GM12801 (cell line): ENCODE results near the gene FANCE.

Experiments
- TF ChIP-seq, protein P1 (sequence below): IDR thresholded peaks from one replicate; pipeline ENCODE4 v1.5.1; 2011; ENCODE audit warnings: control low read depth; ENCODE audit not compliant: insufficient read length; ENCODE audit errors: extremely low read depth

FANCE gene

DNA sequence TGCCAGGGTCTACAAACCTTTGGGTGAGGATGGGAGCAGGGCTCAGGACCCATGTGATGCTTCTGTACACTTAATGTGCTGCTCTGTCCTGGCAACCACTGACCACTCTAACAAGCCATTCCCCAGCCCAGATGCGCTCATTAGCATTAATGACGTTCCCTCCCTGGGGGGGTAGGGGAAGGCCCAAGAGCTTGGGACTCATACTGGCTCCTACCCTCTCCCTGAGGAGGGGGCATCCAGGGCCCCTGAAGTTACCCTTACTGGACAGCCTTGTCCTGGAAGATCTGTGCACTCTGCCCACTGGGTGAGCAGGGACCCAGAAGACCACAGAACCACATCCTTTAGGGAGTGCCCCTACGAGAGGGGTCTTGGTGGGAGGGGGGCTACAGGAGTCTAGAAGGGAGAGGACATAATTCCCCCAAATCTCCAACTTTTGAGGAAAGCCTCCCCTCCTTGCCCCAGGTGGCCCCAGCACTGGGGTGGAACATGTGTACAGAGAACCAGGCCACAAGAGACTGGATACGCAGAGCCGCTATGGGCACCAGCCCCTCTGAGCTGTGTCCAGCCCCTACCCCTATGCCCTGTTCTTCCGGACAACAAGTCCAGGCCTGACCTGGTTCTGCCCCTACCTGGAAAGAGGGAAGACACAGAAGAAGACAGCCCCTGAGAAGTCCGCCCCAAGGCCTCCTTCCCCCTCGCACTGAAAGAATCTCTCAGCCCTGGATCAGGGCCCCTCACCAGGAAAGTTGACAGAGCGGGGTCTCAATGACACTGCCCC lies 43.3 kb downstream of the FANCE start:
- TF ChIP-seq, protein P1, sequence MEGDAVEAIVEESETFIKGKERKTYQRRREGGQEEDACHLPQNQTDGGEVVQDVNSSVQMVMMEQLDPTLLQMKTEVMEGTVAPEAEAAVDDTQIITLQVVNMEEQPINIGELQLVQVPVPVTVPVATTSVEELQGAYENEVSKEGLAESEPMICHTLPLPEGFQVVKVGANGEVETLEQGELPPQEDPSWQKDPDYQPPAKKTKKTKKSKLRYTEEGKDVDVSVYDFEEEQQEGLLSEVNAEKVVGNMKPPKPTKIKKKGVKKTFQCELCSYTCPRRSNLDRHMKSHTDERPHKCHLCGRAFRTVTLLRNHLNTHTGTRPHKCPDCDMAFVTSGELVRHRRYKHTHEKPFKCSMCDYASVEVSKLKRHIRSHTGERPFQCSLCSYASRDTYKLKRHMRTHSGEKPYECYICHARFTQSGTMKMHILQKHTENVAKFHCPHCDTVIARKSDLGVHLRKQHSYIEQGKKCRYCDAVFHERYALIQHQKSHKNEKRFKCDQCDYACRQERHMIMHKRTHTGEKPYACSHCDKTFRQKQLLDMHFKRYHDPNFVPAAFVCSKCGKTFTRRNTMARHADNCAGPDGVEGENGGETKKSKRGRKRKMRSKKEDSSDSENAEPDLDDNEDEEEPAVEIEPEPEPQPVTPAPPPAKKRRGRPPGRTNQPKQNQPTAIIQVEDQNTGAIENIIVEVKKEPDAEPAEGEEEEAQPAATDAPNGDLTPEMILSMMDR: no peak

DNA sequence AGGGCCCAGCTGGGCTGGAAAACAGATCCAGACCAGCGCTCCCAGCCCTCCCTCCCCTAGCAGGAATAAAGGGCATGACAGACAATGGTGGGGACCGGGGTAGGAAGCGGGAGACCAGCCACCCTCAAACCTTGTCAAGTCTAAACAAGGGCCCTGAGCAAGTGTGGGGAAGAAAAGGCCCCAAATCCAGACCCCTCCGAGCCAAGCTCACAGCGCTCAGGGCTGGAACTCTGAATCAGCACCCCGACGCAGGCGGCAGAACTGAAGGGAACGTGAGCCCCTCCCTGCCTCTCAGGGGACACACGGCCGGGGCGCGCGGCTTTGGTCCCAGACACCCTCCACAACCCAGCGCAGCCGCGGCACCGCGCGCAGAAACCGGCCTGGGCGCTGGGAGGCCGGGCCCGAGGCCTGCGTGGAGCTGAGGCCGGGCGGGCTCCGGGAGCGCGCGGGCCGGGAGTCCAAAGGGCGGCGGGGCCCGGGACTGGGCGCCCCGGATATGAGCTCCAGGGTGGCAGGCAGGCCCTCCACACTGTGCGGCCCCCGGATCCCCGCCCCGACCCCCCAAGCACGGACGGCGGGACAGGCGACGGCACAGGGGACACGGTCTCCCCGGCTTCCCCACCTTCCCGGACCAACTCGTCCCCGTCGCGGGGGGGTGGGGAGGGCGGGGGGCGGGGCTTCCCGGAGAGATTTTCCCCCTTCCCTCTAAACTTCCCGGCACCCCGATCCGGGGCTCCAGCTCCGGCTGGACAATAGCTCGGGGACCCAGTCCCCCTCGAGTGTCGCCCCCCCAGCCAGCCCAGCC lies 44.1 kb downstream of the FANCE start:
- TF ChIP-seq, protein P1: no peak

DNA sequence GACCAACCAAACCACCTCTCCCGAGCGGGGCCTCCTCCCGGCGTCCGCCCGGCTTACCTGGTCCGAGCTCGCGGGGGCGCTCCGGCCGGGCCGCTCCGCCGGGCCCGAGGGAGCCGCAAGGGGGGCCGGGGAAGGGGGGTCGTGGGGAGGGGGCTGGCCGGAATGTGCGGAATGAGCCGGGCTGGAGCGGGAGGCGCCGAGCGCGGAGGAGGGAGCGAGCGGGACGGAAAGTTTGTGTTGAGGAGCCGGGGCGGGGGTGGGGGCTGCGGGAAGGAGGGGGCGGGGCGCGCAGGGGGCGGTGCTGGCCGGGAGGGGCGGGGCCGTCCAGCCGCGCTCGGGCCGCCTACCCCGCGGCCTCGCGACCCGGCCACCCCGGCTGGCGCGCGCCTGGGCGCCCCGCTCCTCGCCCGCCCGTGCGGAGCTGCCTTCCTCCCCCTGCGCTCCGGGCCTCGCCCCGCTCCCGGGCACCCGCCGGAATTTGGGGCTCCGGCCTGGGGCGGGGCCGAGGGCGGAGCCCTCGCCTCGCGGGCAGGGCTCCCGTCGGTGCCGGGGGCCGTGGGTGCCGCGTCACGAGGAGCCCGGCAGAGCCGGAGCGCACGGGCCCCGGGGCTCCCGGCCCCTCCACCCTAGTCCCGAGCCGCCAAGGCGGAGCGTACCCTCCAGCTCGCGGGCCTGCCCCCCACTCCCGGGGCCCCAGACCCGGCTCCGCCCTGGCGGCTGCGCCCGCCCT lies 44.9 kb downstream of the FANCE start, which contains the start of gene TEAD3:
Gene TEAD3 (minus strand): TSS at position 239 of the 730 bp plus-strand sequence.
- TF ChIP-seq, protein P1: no peak

DNA sequence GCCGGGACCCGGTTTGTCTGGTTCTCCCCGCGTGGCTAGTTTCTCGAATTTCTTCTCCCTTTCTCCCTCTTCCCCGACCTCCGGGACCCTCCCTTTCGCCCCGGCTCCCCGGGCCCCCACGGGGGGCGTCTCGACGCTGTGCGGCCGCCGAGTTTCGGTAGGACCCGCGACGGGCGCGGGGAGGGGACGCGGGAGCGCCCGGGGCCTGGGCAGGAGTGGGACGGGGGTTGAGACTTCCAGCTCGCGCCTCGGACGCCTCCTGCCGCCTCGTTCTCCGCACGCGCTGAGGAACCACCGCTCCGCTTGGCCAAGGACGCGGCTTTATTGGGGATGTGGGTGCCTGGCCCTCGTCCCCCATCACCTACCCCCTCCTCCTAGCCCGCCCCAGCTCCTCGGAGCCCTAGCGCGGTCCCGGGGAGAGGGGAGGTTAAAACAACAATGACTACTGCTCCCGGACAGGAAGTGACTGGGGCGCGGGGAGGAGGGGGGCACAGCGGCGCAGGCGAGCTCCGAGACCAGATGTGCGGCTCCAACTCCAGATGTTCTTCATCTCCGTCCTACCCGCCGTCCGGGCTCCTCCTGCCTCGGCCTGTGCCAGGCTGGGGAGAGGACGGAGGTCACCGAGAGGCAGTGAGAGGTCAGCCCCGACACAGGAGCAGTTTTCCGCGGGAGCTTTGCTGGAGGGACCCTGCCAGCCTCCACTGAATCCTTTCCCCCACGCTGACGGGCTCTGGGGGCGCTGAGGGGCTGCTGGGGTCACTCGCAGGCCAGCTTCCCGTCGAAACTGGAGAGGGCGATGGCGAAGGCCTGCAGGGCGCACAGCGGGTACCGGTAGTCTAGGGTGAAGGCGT lies 45.7 kb downstream of the FANCE start:
- TF ChIP-seq, protein P1: no peak

DNA sequence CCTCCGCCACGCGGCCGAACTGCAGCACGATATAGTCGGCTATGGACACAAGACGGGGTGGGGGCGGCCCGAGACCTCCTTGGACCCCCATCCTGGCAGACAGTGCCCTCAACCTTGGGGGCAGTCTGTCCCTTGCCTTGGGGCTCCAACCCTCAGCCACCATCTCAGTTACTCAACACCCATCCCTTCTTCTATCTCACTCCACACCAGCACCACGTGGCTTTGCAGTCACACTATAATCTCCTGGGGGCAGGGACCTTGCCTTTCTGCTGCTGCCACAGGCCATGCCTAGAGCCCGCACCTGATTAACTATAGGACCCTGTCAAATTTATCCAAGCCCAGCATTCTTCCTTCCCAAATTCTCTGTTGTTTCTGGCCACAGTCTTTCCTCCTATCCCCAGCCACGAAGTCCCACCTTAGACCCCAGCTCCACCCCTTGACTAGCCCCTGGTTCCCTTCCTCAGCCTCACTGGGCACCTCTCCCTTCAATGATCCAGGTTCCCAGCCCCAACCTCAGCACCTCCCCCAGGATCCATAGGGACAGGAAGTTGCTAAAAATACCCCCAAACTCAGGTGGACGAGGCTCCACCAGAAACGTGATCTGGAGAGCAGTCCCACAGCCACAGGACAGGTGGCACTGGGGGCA lies 46.4 kb downstream of the FANCE start:
- TF ChIP-seq, protein P1: no peak

DNA sequence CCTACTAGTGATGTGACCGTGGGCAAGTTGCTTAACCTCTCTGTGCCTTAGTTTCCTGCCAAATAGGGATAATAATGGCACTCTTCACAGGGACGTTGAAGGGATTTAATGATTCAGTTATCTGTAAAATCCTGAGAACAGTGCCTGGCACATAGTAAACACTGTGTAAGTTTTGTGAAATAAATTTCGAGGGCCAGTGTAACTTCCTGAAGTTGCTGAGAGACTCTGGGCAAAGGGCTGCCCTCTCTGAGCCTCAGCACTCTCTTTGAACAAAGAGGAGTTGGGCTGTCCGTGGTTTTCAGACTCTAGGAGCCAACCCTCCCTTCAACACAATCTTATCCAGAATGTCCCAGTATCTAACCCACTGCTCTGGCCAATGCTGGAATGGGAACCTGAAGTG lies 47.2 kb downstream of the FANCE start:
- TF ChIP-seq, protein P1: no peak
